HG03039 (cell line): ENCODE data around the gene FPR3.
"Not testable (repeated sequence)": the region's sequence is repeated elsewhere in the genome, so short reads cannot be mapped to it uniquely, and the experiment has no call there.

Source experiments
- ATAC-seq: cut with Tn5 transposase; IDR thresholded peaks from one replicate; pipeline ENCODE4 v1.9.1; 2021; ENCODE audit warnings: mild to moderate bottlenecking, moderate library complexity; ENCODE audit not compliant: unreplicated experiment

The FPR3 gene, protein sequence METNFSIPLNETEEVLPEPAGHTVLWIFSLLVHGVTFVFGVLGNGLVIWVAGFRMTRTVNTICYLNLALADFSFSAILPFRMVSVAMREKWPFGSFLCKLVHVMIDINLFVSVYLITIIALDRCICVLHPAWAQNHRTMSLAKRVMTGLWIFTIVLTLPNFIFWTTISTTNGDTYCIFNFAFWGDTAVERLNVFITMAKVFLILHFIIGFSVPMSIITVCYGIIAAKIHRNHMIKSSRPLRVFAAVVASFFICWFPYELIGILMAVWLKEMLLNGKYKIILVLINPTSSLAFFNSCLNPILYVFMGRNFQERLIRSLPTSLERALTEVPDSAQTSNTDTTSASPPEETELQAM

DNA sequence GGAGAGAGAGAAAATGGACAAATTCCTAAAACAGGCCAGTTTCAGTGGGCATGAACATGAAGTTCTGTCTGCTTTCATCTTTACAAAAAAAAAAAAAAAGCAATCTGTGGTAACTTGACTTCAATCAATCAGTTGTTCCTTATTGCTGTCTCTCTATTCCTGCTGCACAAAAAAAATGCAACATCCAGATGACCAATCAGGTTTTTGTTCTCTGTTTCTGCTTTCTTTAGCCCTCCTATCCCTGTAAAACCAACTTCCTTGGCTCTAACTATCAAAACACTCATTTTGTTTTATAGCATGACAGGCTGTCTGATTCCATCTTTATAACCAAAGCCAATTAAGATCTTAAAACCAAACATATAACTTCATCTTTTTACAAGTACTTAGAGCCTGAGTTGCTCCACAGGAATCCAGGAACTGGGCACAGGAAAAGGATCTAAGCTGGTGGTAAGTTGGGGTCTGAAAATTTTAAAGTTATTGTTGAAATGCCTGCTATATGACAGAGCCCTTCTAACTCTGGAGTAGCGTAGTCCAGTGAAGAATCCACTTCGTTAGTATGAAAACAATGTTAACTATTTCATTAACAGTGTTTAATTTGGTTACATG lies at the start of gene FPR3:
Gene FPR3 (plus strand): TSS at position 273 of the 606 bp plus-strand sequence. CDS start 28,592 bp downstream, outside the sequence.
- no peak for ATAC-seq

DNA sequence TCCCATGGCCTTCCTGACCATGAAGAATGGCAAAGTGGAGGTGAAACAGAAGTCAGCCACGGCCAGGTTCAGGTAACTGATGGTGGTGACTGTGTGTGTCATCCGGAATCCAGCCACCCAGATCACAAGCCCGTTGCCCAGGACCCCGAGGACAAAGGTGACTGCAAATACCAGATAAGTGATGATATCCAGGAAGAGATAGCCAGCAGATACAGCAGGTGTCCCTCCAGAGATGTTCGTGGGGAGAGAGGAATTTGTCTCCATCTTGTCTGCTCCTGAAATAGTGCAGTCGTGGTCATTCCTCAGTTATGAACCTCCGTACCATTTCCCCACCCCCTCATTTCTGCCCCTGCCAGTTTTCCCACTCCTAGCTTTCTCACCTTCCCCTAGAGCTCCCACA lies 48.2 kb upstream of the FPR3 start:
- no peak for ATAC-seq

DNA sequence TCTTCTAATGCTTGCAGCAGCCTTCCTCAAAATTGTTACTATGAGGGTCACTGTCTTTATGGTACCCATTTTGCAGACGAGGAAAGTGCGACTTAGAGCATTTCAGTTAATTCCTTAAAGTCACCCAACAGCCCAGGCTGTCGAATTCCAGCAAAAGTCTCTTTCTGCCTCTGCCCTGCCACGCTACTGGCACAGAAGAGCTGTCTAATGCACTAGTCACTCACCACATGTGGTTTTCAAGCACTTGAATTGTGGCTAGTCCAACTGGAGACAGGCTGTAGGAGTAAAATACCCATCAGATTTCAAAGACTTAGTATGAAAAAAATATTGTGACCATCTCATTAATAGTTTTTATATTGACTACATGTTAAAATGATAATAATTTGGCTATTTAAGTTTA lies 45.0 kb upstream of the FPR3 start:
- no peak for ATAC-seq

DNA sequence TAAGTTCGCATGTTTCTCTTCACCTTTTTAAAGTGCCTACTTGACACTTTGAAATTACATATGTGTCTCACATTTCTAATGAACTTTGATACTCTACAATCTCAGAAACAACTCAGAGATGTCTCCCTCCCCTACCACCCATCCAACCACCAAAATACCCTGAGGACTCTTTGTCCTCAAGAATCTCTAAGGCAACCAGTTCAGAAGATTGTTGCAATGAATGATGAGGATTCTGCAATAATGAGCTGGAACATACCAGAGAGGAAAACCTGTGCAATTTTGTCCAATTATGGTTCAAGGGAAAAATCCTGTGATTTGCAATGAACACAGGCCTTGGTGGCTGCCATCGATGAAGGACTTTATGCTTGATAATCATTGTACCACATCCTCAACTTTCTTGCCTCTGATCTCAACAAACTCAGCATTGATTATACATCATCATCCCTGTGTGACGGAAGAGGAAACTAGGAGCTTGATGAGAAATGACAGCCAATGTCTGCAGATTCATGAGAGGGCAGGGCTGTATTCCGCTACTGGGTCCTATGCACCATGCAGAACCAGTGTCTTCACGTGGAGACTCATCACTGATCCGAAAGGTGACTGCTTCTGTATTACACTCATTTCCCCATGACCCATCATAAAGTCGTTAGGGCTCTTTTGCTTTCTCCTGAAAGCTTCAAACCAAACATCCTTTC lies 44.4 kb upstream of the FPR3 start:
- ATAC-seq = no peak

DNA sequence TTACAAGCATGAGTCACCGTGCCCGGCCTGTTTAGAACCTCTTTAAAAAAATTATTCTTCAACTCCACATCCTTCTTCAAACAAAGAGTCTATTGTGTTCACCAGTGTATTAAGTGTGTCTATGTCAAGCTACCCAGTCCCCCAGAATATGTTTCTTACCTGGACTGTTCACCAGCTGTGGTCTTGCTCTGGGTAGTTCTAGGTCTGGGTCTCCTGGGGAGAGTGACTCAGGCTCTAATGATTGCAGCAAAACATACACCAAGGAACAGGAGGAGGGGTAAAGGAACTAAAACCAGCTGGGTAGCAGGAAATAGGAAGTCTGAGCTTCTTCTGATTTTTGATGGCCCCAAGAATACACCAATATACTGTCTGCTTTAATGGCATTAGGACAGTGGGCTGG lies 43.3 kb upstream of the FPR3 start, which contains the start of gene FPR1:
Gene FPR1 (minus strand): TSS at position 224 of the 400 bp plus-strand sequence. CDS start 4,884 bp downstream, outside the sequence.
- no peak for ATAC-seq

DNA sequence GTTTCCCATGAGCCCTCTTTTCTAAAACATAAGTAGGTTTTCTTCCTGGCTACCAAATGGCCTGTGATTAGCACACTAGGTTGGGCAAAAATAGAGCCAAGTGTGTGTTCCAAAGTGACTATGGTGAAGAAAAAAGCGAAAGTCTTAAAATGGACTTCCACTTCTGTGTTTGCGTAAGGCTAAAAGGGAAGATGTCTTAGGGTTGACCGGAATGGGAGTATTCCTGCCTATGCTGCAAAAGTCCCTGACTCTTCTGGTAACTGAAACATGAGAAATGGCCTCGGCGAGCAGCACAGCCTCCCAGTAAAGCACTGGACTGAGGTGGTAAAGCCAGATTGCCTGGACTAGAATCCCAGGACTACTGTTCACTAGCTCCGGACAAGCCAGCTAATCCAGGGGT lies 40.8 kb upstream of the FPR3 start:
- no peak for ATAC-seq

DNA sequence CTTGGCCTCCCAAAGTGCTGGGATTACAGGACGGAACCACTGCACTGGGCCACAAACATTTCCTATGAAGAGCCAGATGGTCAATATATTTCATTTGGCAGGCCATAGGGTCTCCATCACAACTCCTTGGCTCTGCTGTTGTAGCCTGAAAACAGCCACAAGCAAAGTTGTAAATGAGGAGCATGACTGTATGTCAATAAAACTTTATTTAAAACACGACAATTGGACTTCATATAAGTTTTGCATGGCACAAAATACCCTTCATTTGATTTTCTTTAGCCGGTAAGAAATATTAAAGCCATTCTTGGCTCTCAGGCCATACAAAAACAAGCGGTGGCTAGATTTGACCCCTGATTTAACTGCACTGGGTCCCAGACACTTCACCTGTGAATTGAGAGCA lies 40.2 kb upstream of the FPR3 start:
- ATAC-seq = no peak

DNA sequence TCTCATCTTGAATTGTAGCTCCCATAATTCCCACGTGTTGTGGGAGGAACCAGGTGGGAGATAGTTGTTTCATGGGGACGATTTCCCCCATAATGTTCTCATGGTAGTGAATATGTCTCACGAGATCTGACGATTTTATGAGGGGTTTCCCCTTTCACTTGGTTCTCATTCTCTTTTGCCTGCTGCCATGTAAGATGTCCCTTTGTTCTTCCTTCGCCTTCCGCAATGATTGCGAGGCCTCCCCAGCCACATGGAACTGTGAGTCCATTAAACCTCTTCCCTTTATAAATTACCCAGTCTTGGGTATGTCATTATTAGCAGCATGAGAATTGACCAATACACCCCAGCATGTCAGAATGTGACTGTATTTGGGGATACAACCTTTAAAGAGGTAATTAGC lies 39.4 kb upstream of the FPR3 start:
- no peak for ATAC-seq

DNA sequence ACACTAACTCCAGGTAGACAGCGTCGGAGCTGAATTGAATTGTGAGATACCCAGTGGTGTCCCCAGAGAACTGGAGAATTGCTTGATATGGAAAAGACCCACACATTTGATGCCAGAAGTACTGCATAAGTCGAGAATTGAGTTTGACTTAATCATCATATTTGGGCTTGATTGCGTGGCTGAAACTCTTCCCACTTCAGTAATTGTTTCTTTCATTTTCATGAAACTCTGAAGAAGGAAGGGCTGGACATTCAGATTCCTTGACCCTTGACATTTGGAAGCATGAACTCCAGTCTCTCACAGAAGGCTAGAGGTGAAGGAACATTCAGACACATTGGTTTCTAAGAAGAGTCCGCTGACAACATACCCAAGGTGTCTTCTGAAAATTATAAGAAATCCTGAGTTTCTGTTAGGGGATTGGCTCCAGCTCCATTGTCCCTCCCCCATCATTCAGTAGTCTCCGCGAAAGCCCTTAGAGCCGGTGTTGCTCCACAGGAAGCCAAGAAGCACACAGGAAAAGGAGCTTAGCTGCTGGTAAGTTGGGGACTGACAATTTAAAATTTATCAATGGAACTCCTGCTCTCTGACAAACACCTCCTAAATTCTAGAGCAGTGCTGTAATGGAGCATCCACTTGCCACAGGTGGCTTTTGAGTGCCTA lies 34.1 kb upstream of the FPR3 start, which contains the start of gene FPR2:
Gene FPR2 (plus strand): TSS at position 484 of the 660 bp plus-strand sequence. CDS start 7,479 bp downstream, outside the sequence.
- ATAC-seq = no peak

DNA sequence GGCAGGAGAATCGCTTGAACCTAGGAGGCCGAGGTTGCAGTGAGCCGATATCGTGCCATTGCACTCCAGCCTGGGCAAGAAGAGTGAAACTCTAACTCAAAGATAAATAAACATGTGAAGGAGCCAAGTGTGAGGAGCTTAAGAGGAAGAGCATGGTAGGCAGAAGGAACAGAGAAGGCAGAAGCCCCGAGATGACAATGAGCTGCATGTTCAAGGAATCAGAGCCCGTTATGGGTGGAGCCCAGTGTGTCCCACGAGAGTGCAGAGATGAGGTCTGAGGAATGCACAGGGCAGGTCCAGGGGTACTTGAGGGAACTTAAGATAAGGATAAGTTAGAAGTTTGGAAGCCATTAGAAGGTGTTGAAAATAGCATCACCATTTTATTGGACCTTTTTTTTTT lies 33.3 kb upstream of the FPR3 start:
- no peak for ATAC-seq

DNA sequence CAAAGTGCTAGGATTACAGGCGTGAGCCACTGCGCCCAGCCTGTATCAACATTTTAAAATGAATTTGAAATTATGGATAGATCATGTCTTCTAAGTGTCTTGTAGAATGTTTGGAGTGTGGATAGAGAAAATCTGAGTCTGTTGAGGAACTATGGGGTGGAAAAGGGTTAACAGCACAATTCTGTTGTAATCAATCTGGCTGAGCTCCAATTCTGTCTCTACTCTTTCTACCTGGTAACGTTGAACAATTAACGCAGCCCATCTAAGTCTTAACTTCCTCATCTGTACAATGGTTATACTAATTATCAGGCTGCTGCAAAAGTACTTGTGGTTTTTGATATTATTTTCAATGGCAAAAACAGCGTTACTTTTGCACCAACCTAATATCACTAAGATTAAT lies 29.9 kb upstream of the FPR3 start:
- ATAC-seq = no peak

DNA sequence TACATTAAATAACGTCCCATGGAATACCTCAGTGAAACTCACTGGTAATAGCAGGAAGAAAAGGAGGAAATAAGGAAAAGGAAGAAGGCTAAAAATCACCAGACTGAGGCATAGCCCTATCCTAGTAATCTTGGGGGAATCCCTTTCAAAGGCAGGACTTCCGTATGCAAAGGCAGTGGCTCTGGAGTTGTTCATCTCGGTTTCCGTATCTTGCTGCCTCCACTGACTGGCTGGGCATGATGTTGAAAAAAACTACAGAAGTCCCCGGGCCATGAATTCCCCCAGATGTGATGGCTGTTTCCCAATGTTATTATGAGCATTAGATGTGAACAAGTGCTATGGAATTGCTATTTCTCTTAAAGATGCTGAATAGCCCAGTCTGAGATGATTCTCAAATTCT lies 28.5 kb upstream of the FPR3 start:
- ATAC-seq = no peak

DNA sequence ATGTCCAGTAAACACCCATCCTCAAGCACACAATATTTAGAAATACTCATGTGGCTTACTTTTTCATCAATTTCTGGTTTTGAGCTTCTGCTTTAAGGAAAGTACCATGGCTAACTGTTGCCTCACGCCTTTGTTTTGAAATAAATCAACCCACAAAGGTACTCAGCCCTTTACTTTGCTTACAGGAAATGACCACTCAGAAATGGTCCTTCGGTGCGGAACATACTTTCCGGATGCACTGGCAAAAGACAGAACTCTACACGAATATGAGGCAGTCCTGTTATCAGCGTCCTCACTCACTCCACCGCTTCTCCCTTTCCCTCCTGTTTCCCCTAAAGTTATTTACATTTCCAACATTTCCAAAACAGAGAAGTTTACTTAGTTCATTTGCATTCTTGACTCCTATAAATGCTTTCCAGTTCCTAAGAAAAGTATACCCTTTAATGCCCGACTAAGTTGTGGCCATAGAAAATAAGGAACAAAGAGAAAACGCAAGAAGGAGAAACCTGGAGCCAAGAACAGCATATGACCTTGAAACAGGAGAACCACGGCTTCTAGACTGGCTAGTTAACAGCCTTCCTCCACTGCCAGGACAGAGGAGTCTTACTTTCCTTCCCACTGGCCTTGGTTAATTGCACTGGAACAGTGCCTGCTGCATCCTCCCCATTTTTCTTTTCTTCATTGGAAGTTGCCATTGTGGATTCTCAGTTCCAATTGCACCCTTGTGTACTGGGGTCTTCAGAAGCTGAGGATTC lies 23.4 kb upstream of the FPR3 start:
- ATAC-seq = no peak

DNA sequence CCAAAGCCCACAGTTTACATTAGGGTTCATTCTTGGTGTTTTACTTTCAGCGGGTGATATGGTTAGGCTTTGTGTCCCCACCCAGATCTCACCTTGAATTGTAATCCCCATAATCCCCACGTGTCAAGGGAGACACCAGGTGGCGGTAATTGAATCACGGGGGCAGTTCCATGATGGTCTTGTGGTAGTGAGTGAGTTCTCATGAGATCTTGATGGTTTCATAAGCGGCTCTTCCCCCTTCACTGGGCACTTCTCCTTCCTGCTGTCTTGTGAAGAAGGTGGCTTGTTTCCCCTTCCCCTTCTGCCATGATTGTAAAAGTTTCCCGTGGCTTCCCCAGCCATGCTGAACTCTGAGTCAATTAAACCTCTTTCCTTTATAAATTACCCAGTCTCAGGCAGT lies 22.0 kb upstream of the FPR3 start:
- ATAC-seq = no peak

DNA sequence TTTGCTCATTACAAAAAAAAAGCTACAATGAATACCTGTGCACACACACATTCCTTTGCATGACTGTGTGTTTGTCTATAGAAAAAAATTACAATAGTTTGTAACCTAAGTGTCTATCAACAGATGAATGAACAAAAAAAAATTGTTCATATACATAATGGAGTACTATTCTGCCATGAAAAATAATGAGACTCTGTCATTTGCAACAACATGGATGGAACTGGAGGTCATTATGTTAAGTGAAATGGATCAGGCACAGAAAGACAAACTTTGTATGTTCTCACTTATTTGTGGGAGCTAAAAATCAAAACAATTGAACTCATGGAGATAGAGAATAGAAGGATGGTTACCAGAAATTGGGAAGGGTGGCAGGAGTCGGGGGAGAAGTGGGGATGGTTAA lies 18.4 kb upstream of the FPR3 start:
- ATAC-seq = not testable (repeated sequence)

DNA sequence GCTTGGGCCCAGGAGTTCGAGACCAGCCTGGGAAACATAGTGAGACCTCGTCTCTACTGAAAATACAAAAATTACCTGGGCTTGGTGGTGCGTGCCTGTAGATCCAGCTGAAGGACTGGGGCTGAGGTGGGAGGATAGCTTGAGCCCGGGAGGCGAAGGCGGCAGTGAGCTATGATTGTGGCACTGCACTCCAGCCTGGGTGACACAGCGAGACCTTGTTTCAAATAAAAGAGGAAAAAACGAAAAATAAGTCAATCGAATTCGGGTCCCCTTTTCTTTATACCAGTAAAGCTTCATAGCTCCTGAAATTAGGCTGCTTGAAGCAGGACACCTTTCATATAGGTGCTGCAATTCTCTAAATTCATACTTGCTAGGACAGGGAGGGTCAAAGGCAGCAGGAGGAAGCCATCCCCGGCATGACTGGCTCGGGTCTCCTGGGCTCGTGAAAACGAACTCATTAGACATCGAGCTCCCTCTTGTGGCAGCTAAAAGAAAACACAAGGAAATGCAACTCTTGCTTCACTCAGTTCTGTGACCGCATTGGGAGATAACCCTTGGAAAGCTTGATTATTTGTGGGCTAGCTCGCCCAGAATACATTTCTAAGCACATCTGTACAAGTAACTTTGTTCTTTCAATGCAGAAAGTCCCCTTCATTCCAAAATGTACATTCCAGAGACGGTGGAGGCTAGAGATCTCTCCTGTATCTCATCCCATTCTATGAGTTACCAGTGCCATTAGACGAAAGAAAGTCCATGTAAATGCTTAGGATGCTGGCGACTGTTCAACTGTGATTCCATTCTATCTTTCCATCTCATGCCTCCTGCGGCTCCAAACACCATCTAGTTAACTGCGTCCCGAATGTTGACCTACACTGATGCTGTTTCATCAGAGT lies 17.1 kb upstream of the FPR3 start:
- ATAC-seq = no peak

DNA sequence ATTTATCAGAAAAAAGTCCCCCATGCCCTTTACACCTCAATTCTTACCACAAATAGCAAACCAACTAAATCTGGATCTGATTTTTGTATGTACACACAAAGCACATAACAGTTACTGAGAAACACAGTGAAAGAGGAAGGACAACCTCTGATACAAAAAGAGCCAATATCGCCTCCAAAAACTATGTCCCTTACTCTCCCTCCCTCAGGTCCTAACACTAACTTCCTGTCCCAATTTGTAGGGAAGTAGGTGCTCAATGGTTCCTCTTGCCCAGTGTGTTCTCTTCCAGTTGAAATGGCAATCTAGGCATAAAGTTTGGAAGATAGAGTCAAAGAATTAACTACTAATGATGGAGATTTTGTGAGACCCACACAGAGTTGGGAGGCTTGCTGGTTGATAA lies 15.8 kb upstream of the FPR3 start:
- ATAC-seq = no peak

DNA sequence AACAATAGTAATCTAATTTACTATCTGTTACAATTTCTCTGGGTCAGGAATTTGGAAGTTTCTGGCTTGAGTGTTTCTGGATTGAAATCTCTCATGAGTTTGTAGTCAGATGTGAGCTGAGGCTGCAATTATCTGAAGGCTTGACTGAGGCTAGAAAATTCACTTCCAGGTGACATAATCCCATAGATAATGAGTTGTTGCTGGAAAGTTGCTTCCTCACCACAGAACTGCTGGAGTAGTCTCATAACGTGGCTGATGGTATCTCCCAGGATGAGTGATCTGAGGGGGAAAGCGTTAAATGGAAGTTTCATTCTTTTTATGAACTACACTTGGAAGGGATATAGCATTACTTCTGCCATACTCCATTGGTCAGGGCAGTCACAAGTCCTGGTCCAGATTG lies 15.3 kb upstream of the FPR3 start:
- no peak for ATAC-seq

DNA sequence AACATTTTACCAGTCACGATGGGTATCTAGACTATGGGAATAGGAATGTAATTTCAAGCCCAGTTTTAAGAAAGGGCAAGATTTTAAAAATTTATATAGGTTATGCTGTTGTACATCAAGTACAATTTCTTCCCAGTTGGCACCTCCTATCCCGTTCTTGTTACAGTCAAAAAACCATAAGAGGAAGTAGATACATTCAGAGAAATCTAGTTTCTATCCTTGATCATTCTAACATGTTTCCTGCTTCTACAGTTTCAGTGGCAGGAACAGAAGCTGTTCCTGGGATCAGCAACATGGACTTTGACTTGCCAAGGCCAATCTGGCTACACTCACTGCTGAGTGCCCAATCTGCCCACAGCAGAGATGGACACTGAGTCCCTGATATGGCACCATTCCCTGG lies 14.7 kb upstream of the FPR3 start:
- ATAC-seq = no peak

DNA sequence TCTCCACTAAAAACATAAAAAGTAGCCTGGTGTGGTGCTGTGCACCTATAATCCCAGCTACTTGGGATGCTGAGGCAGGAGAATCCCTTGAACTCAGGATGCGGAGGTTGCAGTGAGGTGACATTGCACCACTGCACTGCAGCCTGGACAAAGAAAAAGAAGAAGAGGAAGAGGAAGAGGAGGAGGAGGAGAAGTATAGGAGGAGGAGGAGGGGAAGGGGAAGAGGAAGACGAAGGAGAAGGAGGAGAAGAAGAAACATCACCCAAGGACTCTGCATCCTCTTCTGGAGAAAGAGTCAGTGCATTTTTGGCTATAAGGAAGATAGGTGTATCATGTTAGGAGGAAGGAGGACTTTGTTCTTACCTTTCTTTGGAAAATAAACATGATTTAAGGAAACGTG lies 13.0 kb upstream of the FPR3 start:
- no peak for ATAC-seq
